HEK293 (cell line): Measurements from ENCODE around the gene FGD4.
"Not testable (repeated sequence)": the region's sequence is repeated elsewhere in the genome, so short reads cannot be mapped to it uniquely, and the experiment has no call there.

Experiments used
- CTCF ChIA-PET: fragments of 350-600 bp; formaldehyde crosslinking; extraction: SDS; loops from one replicate; lab custom pipeline; 2021; ENCODE audit warnings: antibody characterized with exemption; lab: Yijun Ruan, JAX
- POLR2A ChIA-PET: fragments of 300-600 bp; formaldehyde crosslinking; extraction: SDS; loops from one replicate; lab custom pipeline; 2020; ENCODE audit warnings: antibody characterized with exemption, inconsistent platforms; lab: Yijun Ruan, JAX
- H3K27ac ChIP-seq: fragments of 200-500 bp; sonication (Bioruptor generic); 2 replicates; pipeline ENCODE4 v1.5.1; 2014; ENCODE audit warnings: low read depth, low read length, control low read depth, inconsistent platforms; ENCODE audit errors: extremely low read depth
- H3K36me3 ChIP-seq, 2 experiments: fragments of 200-500 bp in 1 of 2; sonication (Bioruptor generic) in 1 of 2; 1 replicate in 1 of 2; 2 replicates in 1 of 2; pipeline ENCODE4 v1.5.1; 2014 to 2017; ENCODE audit warnings: inconsistent platforms in 2 of 2, low read length in 2 of 2; ENCODE audit not compliant: control insufficient read depth in 2 of 2, insufficient read depth in 1 of 2
- H3K4me1 ChIP-seq: fragments of 200-500 bp; sonication (Bioruptor generic); 2 replicates; pipeline ENCODE4 v1.5.1; 2014; ENCODE audit warnings: mild to moderate bottlenecking, low read length, inconsistent platforms; ENCODE audit not compliant: control insufficient read depth, insufficient read depth
- H3K4me3 ChIP-seq: 2 replicates; pipeline ENCODE4 v1.5.1; 2011; ENCODE audit warnings: low read depth, mild to moderate bottlenecking, control low read depth, low read length, moderate library complexity
- H3K9me3 ChIP-seq: fragments of 200-500 bp; sonication (Bioruptor generic); 2 replicates; pipeline ENCODE4 v1.5.1; 2014; ENCODE audit warnings: low read depth, low read length, inconsistent platforms; ENCODE audit not compliant: control insufficient read depth, insufficient read depth
- GFI1B ChIP-seq: fragments of 450-650 bp; formaldehyde crosslinking; IDR thresholded peaks from 2 replicates; pipeline ENCODE4 v1.5.1; 2016; ENCODE audit warnings: missing biosample characterization, missing genetic modification characterization
- GLI2 ChIP-seq: fragments of 450-650 bp; formaldehyde crosslinking; IDR thresholded peaks from 2 replicates; pipeline ENCODE4; 2017; ENCODE audit warnings: missing biosample characterization, missing genetic modification characterization, low read depth, borderline replicate concordance
- RBAK ChIP-seq: fragments of 450-650 bp; formaldehyde crosslinking; IDR thresholded peaks from 2 replicates; pipeline ENCODE4 v1.5.1; 2016; ENCODE audit warnings: missing biosample characterization, missing genetic modification characterization
- SALL2 ChIP-seq: fragments of 450-650 bp; formaldehyde crosslinking; IDR thresholded peaks from 2 replicates; pipeline ENCODE4 v1.5.0; 2017; ENCODE audit warnings: missing biosample characterization, mild to moderate bottlenecking, missing genetic modification characterization, borderline replicate concordance
- ZBTB7A ChIP-seq: fragments of 450-650 bp; formaldehyde crosslinking; IDR thresholded peaks from 2 replicates; pipeline ENCODE4 v1.5.1; 2016; ENCODE audit warnings: low read depth, missing biosample characterization, missing genetic modification characterization
- ZNF133 ChIP-seq: fragments of 450-650 bp; formaldehyde crosslinking; IDR thresholded peaks from 2 replicates; pipeline ENCODE4 v1.5.1; 2016; ENCODE audit warnings: missing biosample characterization, missing genetic modification characterization
- ZNF18 ChIP-seq: fragments of 450-650 bp; formaldehyde crosslinking; IDR thresholded peaks from 2 replicates; pipeline ENCODE4 v1.5.1; 2016; ENCODE audit warnings: missing biosample characterization, missing genetic modification characterization
- ZNF366 ChIP-seq: fragments of 450-650 bp; formaldehyde crosslinking; conservative IDR thresholded peaks from 2 replicates; pipeline ENCODE4 v1.5.1; 2016; ENCODE audit warnings: missing biosample characterization, missing genetic modification characterization
- ZNF423 ChIP-seq: fragments of 450-650 bp; formaldehyde crosslinking; IDR thresholded peaks from 2 replicates; pipeline ENCODE4 v1.5.1; 2016; ENCODE audit warnings: missing biosample characterization, missing genetic modification characterization
- ZNF558 ChIP-seq: fragments of 450-650 bp; formaldehyde crosslinking; IDR thresholded peaks from 2 replicates; pipeline ENCODE4 v1.5.1; 2016; ENCODE audit warnings: missing biosample characterization, missing genetic modification characterization
- ZNF561 ChIP-seq: fragments of 450-650 bp; IDR thresholded peaks from 2 replicates; pipeline ENCODE4 v1.5.1; 2018; ENCODE audit warnings: missing biosample characterization, missing genetic modification characterization, borderline replicate concordance
- ZNF596 ChIP-seq: fragments of 450-650 bp; IDR thresholded peaks from 2 replicates; pipeline ENCODE4 v1.5.0; 2018; ENCODE audit warnings: missing biosample characterization, mild to moderate bottlenecking, missing genetic modification characterization, moderate library complexity
- ZNF626 ChIP-seq: fragments of 450-650 bp; sonication (Bioruptor Pico); formaldehyde crosslinking; IDR thresholded peaks from 2 replicates; pipeline ENCODE4 v1.5.1; 2018; ENCODE audit warnings: missing biosample characterization, missing genetic modification characterization, inconsistent platforms
- ZNF654 ChIP-seq: fragments of 450-650 bp; formaldehyde crosslinking; IDR thresholded peaks from 2 replicates; pipeline ENCODE4 v1.5.1; 2016; ENCODE audit warnings: low read depth, missing biosample characterization, missing genetic modification characterization
- ZNF76 ChIP-seq: fragments of 450-650 bp; formaldehyde crosslinking; IDR thresholded peaks from 2 replicates; pipeline ENCODE4; 2016; ENCODE audit warnings: low read depth, missing biosample characterization, missing genetic modification characterization, borderline replicate concordance
- ZNF777 ChIP-seq: fragments of 450-650 bp; formaldehyde crosslinking; IDR thresholded peaks from 2 replicates; pipeline ENCODE4 v1.5.1; 2017; ENCODE audit warnings: missing biosample characterization, missing genetic modification characterization, borderline replicate concordance
- TF ChIP-seq, protein P1 (sequence below): fragments of 450-650 bp; formaldehyde crosslinking; IDR thresholded peaks from 2 replicates; pipeline ENCODE4 v1.5.1; 2016; ENCODE audit warnings: missing biosample characterization, missing genetic modification characterization

FGD4 gene

DNA sequence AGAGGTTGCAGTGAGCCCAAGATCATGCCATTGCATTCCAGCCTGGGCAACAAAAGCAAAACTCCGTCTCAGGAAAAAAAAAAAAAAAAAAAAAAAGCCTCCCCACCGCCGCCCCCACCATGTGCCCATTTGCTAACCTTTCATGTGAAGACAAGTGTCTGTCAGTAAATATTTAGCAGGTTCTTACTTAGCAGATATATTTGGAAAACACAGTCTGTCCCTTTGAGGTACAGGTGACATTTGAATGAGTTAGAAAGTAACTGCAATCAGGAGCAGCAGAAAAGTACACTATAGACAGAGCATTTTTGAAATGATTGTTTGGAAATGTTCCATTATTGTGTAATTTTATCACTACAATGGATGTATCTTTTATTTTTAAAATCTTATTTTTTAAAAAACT lies 119.7 kb downstream of the FGD4 start:
- CTCF ChIA-PET: no interaction called here
- Histone ChIP-seq H3K4me1 (no peaks in the 10 kb centered on the region), H3K36me3 (no peaks in the 10 kb centered on the region), H3K27ac (no peak overlapping the region), H3K4me3 (no peak overlapping the region), H3K9me3 (no peaks in the 10 kb centered on the region)
- POLR2A ChIA-PET: no interaction called here
- TF ChIP-seq ZNF777 (tag by site-specific recombination) (no peak), GLI2 (tag by site-specific recombination) (no peak), ZNF366 (no peak), ZNF654 (no peak), SALL2 (tag by site-specific recombination) (no peak), ZNF76 (tag by site-specific recombination) (no peak), ZNF558 (tag by site-specific recombination) (no peak), ZNF423 (no peak), ZNF18 (tag by site-specific recombination) (no peak), ZNF133 (tag by site-specific recombination) (no peak), GFI1B (tag by site-specific recombination) (no peak), RBAK (tag by site-specific recombination) (no peak), ZNF561 (tag by site-specific recombination) (no peak), ZNF596 (no peak), ZBTB7A (tag by site-specific recombination) (no peak)
- TF ChIP-seq, protein P1, sequence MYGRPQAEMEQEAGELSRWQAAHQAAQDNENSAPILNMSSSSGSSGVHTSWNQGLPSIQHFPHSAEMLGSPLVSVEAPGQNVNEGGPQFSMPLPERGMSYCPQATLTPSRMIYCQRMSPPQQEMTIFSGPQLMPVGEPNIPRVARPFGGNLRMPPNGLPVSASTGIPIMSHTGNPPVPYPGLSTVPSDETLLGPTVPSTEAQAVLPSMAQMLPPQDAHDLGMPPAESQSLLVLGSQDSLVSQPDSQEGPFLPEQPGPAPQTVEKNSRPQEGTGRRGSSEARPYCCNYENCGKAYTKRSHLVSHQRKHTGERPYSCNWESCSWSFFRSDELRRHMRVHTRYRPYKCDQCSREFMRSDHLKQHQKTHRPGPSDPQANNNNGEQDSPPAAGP (tag by site-specific recombination): no peak

DNA sequence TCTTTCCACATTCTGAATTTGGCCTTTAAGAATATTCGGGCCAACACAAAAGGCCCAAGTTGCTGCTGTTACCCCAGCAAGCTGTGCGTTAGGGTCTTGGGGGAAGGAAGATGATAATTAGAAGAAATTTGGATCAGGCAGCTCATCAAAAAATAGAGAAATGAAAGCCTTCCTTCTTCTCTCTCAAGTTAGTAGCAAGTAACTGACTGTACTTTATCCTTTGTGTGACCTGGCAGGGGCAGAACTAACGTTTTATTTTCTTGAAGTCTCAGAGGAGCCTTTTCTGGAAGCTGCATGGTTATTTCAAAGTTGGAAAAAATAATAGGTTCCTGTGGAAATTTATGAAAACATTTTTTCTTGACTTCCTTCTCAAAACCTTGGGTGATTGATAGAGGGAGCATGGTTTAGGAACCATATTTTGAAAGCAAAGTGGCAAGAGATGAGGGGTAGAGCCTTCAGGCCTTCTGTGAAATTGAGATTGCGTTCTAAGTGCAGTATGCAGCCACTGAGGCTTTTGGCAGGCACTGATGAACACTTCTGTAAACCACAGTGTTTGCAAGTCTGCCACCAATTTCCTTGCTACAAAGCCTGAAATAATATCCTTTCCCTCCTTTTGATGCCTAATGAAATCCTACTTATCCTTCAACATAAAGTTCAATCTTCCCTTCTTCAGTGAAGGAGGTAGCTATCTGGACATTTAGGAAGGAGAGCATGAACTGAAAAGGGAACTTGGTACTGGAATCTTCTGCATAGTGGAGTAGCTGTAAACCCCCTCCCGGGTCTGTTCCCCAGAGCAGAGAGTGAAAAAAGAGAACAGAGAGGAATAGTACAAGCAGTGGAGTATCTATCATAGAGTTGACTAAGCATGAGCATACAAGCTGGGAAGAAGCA lies 123.2 kb downstream of the FGD4 start:
- CTCF ChIA-PET: interaction anchor here (1.0 kb wide), 1 partner anchor 130 kb away, joined by 3 read pairs; no protein-coding TSS in a partner anchor
- no peak overlapping the region for H3K27ac ChIP-seq
- H3K4me1 ChIP-seq: no peaks in the 10 kb centered on the region
- no peak overlapping the region for H3K4me3 ChIP-seq
- H3K36me3 ChIP-seq: no peaks in the 10 kb centered on the region
- H3K9me3 ChIP-seq: no peaks in the 10 kb centered on the region
- no peak for TF ChIP-seq ZNF626 (tag by site-specific recombination)
- TF ChIP-seq, all 188 proteins: peak for 0
- POLR2A ChIA-PET: no interaction called here

GRCh38 chr12:32525802-32526201 lies 126.4 kb downstream of the FGD4 start:
- H3K36me3 ChIP-seq, H3K4me1 ChIP-seq, H3K27ac ChIP-seq, H3K9me3 ChIP-seq, POLR2A ChIA-PET, CTCF ChIA-PET, H3K4me3 ChIP-seq: not testable (repeated sequence)

- H3K36me3 ChIP-seq, H3K4me1 ChIP-seq, POLR2A ChIA-PET, H3K9me3 ChIP-seq, CTCF ChIA-PET, H3K4me3 ChIP-seq, H3K27ac ChIP-seq: not testable (repeated sequence)
These were observed 127.0 kb downstream of the FGD4 start for GRCh38 chr12:32526343-32526742.
